HAP-1 (cell line): ENCODE results near the gene MXRA7.
"Not testable (repeated sequence)": the region's sequence is repeated elsewhere in the genome, so short reads cannot be mapped to it uniquely, and the experiment has no call there.

Source experiments
- DNase-seq, 2 experiments: peaks; one replicate each; pipeline ENCODE4 v3.0.0-alpha.2; 2016 to 2020; ENCODE audit warnings: low spot score in 2 of 2
- H3K27me3 ChIP-seq: fragments of 250-450 bp; sonication (Bioruptor Pico); 2 replicates; pipeline ENCODE4 v1.5.1; 2020; ENCODE audit warnings: low read depth, mild to moderate bottlenecking, moderate library complexity
- H3K36me3 ChIP-seq: fragments of 250-450 bp; sonication (Bioruptor Pico); replicated peaks from 2 replicates; pipeline ENCODE4 v1.5.1; 2020; ENCODE audit warnings: mild to moderate bottlenecking
- H3K4me1 ChIP-seq: fragments of 250-450 bp; sonication (Bioruptor Pico); 2 replicates; pipeline ENCODE4 v1.5.1; 2020; ENCODE audit warnings: mild to moderate bottlenecking
- H3K4me3 ChIP-seq: fragments of 250-450 bp; sonication (Bioruptor Pico); 2 replicates; pipeline ENCODE4 v1.5.1; 2020; ENCODE audit warnings: mild to moderate bottlenecking, moderate library complexity
- H3K9me3 ChIP-seq: fragments of 250-450 bp; sonication (Bioruptor Pico); 2 replicates; pipeline ENCODE4 v1.5.1; 2020; ENCODE audit warnings: mild to moderate bottlenecking, moderate library complexity
- in situ Hi-C: fragments of 300-500 bp; cut with MboI; formaldehyde crosslinking; loops from 3 replicates; pipeline ENCODE4 v1.14.3; 2020; ENCODE audit warnings: low sequenced_read_pairs, inconsistent platforms, mixed read lengths

Gene MXRA7

GRCh38 chr17:76731800-76732733 is 21.3 kb upstream of the MXRA7 start:
- H3K4me3 ChIP-seq, in situ Hi-C loops, H3K9me3 ChIP-seq, H3K27me3 ChIP-seq, DNase-seq: not testable (repeated sequence)
- Histone ChIP-seq H3K36me3 (peaks cover 75% of the 10 kb centered on the region), H3K4me1 (peaks cover 26% of the 10 kb centered on the region)

GRCh38 chr17:76727745-76728456 is 17.1 kb upstream of the MXRA7 start:
- no peak for DNase-seq
- Histone ChIP-seq H3K36me3 (peaks cover 58% of the 10 kb centered on the region), H3K4me1 (peaks cover 13% of the 10 kb centered on the region), H3K9me3 (no peaks in the 10 kb centered on the region), H3K27me3 (no peaks in the 10 kb centered on the region), H3K4me3 (peak overlapping the region; percentile 99)
- in situ Hi-C loops: no loop called here

- Histone ChIP-seq H3K36me3 (peaks cover 54% of the 10 kb centered on the region), H3K9me3 (no peaks in the 10 kb centered on the region), H3K27me3 (no peaks in the 10 kb centered on the region), H3K4me1 (peaks cover 8% of the 10 kb centered on the region; the same call in 1 of the 2 replicates), H3K4me3 (peak within 1 kb of the TSS; percentile 99)
- in situ Hi-C loops: no loop called here
- peak in 1 of 2 experiments; percentile 84 for DNase-seq
Measured at GRCh38 chr17:76726776-76727718, 16.3 kb upstream of the MXRA7 start, which contains the start of gene METTL23. METTL23 (plus strand) TSS chr17:76726839; CDS start chr17:76729711, 2,872 bp downstream.

- DNase-seq: peak; percentile 97 to 98
- H3K27me3 ChIP-seq: no peaks in the 10 kb centered on the region
- peaks cover 8% of the 10 kb centered on the region; the same call in 1 of the 2 replicates for H3K4me1 ChIP-seq
- peaks cover 54% of the 10 kb centered on the region for H3K36me3 ChIP-seq
- H3K4me3 ChIP-seq: peak within 1 kb of the TSS; percentile 99
- H3K9me3 ChIP-seq: no peaks in the 10 kb centered on the region
- in situ Hi-C loops: no loop called here
Measured at GRCh38 chr17:76726231-76726775, 15.5 kb upstream of the MXRA7 start, which contains the start of gene JMJD6. JMJD6 (minus strand) TSS chr17:76726606; CDS start chr17:76726475, 131 bp downstream.

GRCh38 chr17:76725580-76726230 is 14.9 kb upstream of the MXRA7 start:
- Histone ChIP-seq H3K4me3 (peak overlapping the region; percentile 99), H3K27me3 (no peaks in the 10 kb centered on the region), H3K36me3 (peaks cover 57% of the 10 kb centered on the region), H3K4me1 (peaks cover 8% of the 10 kb centered on the region; the same call in 1 of the 2 replicates), H3K9me3 (no peaks in the 10 kb centered on the region)
- in situ Hi-C loops: no loop called here
- DNase-seq: peak in 1 of 2 experiments; percentile 73

GRCh38 chr17:76723812-76724211 is 13.0 kb upstream of the MXRA7 start:
- H3K4me3 ChIP-seq: no peak overlapping the region
- H3K9me3 ChIP-seq: no peaks in the 10 kb centered on the region
- DNase-seq: no peak
- H3K36me3 ChIP-seq: peaks cover 61% of the 10 kb centered on the region
- H3K27me3 ChIP-seq: no peaks in the 10 kb centered on the region
- H3K4me1 ChIP-seq: no peaks in the 10 kb centered on the region
- in situ Hi-C loops: no loop called here

GRCh38 chr17:76722977-76723376 is 12.2 kb upstream of the MXRA7 start:
- in situ Hi-C loops, H3K9me3 ChIP-seq, H3K27me3 ChIP-seq, H3K4me1 ChIP-seq, H3K4me3 ChIP-seq, DNase-seq: not testable (repeated sequence)
- peaks cover 69% of the 10 kb centered on the region for H3K36me3 ChIP-seq

- no peak overlapping the region for H3K4me3 ChIP-seq
- H3K9me3 ChIP-seq: no peaks in the 10 kb centered on the region
- DNase-seq: no peak
- no peaks in the 10 kb centered on the region for H3K27me3 ChIP-seq
- in situ Hi-C loops: no loop called here
- H3K36me3 ChIP-seq: peaks cover 75% of the 10 kb centered on the region
- H3K4me1 ChIP-seq: no peaks in the 10 kb centered on the region
Measured at GRCh38 chr17:76722279-76722678, 11.5 kb upstream of the MXRA7 start.

- peaks cover 78% of the 10 kb centered on the region for H3K36me3 ChIP-seq
- no peak overlapping the region for H3K4me3 ChIP-seq
- H3K9me3 ChIP-seq: no peaks in the 10 kb centered on the region
- no peak for DNase-seq
- H3K4me1 ChIP-seq: no peaks in the 10 kb centered on the region
- in situ Hi-C loops: no loop called here
- H3K27me3 ChIP-seq: no peaks in the 10 kb centered on the region
Measured at GRCh38 chr17:76721463-76721862, 10.7 kb upstream of the MXRA7 start.

- no peak for DNase-seq
- in situ Hi-C loops: no loop called here
- H3K9me3 ChIP-seq: no peaks in the 10 kb centered on the region
- no peaks in the 10 kb centered on the region for H3K27me3 ChIP-seq
- H3K36me3 ChIP-seq: peaks cover 83% of the 10 kb centered on the region
- no peak overlapping the region for H3K4me3 ChIP-seq
- H3K4me1 ChIP-seq: no peaks in the 10 kb centered on the region
Measured at GRCh38 chr17:76720941-76721340, 10.2 kb upstream of the MXRA7 start.

GRCh38 chr17:76720211-76720610 is 9.4 kb upstream of the MXRA7 start:
- Histone ChIP-seq H3K27me3 (no peaks in the 10 kb centered on the region), H3K4me3 (no peak overlapping the region), H3K4me1 (no peaks in the 10 kb centered on the region), H3K9me3 (no peaks in the 10 kb centered on the region), H3K36me3 (peaks cover 90% of the 10 kb centered on the region)
- DNase-seq: no peak
- in situ Hi-C loops: no loop called here

- DNase-seq: no peak
- Histone ChIP-seq H3K9me3 (no peaks in the 10 kb centered on the region), H3K4me3 (no peak overlapping the region), H3K4me1 (no peaks in the 10 kb centered on the region), H3K36me3 (peaks cover 88% of the 10 kb centered on the region), H3K27me3 (no peaks in the 10 kb centered on the region)
- in situ Hi-C loops: no loop called here
Measured at GRCh38 chr17:76718516-76718915, 7.8 kb upstream of the MXRA7 start.
